ENCODE data around the gene PDGFA.

The PDGFA gene

DNA sequence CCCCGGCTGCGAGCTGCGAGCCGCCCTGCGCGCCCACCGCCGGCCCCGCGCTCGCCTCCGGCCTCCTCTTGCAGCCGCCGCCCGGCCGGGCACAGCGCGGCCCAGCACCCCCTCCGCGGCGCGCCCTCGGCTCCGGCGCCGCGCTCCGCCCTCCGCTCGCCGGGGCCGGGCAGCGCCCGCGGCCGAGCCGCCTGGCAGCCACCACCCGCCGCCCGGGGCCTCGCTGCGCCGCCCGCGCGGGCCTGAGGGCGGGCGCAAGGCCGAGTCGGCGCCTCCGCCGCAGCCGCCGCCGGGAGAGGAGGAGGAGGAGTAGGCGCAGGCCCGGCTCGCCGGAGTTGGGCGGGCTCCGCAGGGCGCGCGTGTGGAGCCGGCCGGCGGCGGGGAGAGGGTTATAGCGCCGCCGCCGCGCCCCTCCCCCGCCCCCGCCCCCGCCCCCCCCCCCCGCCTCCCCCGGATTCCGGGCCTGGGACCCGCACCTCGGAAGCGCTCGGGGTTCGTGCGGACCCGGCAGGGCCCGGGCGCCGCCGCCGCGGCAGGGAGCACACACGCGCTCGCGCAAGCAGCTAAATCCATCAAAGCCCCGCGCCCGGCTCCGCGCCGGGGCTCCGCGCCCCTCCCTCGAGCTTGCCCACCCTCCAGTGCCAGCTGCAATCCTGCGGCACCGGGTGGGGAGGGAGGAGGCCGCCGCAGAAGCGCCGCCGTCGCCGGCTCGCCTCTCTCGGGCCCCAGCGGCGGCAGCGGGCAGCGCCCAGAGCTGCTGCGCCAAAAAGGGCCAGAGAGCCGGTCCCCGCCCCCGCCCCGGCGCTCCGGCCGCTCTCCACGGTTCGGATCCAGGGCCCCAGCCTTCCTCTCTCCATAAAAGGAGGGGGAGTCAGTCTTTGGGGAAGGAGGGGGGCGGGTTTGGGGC is at the start of gene PDGFA:
Gene PDGFA, minus strand, starts transcription at position 363 of the 907 bp plus-strand sequence. CDS start 845 bp downstream, outside the sequence.
- DNase-seq (ENCODE audit: low read depth in 3 of 3), result no peak

DNA sequence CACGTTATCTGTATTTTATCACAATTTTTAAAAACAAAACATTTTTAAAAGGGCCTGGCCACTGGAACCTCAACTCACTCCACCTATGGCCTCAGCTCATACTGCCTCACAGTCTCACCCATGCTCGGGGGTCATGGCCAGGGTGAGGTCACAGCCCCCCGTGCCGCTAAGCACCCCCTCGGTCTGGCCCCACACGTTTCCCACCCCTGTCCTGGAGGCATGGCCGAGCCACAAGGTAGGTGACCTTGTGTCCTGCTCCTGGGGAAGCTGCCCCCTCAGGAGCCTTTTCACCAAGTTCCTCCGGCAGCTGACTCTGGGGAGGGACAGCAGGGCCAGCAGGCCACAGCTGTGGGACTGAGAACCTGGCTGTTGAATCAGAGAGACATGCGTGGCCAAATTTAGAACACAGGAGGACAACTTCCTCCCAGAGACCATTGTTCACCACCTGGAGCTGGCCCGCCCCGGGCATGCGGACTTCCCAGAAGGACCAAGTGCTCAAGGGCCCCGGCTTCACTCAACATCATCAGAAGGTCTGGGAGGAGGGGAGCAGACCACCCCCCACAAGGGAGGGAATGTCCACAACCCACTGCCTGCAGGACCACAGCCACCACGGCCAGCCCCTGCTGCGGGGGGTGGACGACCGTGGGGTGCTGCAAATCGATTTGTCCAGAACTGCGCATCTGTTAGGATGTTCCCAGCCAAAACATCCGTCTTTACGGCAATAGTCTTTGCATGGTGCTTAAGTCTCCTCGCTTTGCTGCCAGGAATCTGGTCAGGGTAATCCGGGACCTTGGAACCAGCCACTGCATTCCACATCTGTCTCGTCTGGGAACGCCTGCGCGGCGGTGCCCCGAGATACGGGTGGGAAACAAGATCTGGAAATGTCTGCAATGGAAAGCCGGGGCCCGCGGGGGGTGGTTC is 48.6 kb upstream of the PDGFA start:
- no peak for DNase-seq (ENCODE audit: low read depth in 3 of 3)

DNA sequence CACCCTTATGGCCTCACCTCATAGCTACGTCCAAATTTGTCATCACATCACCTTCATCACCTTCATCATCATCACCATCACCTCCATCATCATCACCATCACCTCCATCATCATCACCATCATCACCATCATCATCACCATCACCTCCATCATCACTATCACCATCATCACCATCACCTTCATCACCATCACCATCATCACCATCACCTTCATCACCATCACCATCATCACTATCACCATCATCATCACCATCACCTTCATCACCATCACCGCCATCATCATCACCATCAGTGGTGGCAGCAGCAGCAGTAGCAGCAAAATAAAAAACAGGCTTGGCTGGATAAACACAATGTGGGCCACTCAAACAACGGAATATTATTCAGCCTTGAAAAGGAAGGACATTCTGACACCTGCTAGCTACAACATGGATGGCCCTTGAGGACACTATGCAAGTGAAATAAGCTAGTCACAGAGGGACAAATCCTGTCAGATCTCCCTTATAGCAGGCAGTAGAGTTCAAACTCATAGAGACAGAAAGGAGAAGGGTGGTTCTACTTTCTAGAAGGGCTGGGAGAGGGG is 47.7 kb upstream of the PDGFA start:
- DNase-seq (ENCODE audit: low read depth in 3 of 3), result no peak

DNA sequence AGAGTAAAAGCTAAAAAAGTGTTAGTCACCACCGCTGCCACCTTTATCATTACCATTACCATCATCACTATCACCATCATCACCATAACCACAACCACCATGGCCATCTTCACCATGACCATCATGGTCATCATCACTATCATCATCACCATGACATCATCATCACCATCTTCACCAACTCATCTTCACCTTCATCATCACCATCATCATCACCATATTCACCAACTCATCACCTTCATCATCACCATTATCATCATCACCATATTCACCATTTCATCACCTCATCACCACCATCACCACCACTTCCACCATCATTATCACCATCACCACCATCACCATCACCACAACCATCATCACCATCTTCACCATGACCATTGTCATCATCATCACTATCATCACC is 46.5 kb upstream of the PDGFA start:
- no peak for DNase-seq (ENCODE audit: low read depth in 3 of 3)

DNA sequence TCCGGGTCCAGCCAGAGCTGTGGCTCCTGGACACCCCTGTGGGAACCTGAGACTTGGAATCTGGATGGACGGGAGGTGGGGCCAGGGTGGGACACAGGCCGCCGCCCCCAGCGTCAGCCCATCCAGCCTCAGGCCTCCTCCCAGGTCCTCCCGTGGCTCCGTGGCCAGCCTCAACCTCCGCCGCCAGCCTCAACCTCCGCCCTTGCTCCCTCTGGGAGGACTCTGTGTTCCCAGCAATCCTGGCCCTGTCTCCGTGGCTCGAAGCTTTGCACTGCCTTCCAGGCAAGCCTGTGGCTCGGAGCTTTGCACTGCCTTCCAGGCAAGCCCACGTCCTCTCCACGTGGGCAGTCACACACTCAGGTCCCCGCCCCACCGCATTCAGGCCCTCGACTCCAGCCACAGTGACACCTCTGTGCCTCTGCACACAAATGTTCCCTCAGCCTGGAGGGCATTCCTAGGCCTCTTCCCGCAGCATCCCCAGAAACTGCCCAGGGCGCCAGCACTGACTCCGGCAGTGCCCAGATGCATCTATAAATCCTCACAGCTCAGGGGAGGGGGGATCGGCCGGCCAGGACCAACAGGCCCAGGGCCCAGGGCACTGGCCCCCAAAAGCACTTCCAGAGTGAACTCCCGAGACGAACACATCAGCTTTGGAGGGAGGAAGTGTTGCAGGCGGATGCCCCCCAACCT is 44.7 kb upstream of the PDGFA start:
- no peak for DNase-seq (ENCODE audit: low read depth in 3 of 3)

DNA sequence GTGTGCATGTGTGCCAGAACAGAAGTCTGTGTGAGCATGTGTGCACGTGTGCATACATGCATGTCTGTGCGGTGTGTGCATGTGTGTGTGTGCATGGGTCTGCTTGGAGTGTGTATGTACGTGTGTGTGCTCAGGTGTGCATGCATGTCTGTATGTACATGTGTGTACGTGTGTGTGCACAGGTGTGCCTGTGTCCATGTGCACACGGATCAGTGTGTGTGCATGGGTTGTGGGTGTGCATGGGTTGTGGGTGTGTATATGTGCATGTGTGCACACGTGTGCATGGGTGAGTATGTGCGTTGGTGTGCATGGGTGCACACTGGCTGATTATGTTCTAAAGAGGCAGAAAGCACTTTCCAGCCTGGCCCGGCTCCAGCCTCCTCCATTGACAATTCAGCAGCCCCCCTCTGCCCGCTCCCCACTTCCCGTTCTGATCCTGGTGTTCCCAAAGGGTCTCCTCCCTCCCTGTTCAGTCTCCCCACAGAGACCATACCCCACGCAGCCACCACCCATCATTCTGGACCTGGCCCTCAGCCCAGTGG is 44.1 kb upstream of the PDGFA start:
- DNase-seq (ENCODE audit: low read depth in 3 of 3), result no peak

DNA sequence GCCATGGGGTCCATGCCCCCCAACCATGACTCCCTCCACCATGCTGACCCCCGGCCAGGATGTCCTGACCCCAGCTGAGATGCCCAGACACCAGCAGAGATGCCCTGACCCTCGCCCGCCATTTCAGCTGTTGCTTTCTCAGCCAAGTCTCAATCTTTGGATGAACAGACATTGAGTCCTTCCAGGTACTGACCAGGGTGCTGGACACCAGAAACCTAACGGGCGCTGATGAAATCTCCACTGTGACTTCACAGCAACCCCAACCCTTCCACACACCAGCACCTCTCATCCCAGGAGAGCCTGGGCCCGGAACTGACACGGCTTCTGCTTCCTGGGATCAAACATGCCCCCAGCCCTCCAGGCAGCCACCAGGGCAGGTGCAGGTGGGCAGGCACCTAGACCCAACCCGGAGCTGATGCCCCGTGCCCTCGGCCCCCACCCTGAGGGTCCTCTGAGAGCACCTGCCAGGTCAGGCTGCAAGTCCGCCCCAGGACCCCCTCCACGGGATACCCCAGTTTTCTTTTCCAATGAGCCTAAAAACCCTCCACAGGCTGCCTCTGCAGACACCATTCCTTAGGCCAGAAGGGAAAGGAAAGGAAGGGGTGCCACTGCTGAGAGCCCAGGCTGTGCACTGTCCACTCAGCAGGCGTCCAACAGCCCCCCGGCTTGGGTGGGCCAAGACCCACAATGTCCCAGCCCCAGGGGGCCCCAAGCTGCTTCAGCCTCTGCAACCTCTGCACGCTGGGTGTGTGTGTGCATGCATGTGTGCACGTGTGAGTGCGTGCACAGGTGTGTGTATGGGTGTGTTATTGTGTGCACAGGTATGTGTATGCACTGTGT is 43.4 kb upstream of the PDGFA start:
- DNase-seq (ENCODE audit: low read depth in 3 of 3), result no peak

GRCh38 chr7:562374-562675 is 42.7 kb upstream of the PDGFA start:
- no peak for DNase-seq (ENCODE audit: low read depth in 3 of 3)

GRCh38 chr7:561631-562373 is 42.2 kb upstream of the PDGFA start:
- no peak for DNase-seq (ENCODE audit: low read depth in 3 of 3)

GRCh38 chr7:560966-561630 is 41.5 kb upstream of the PDGFA start:
- DNase-seq (ENCODE audit: low read depth in 3 of 3), result no peak

GRCh38 chr7:559396-559705 is 39.7 kb upstream of the PDGFA start:
- DNase-seq (ENCODE audit: low read depth in 3 of 3), result no peak

GRCh38 chr7:557558-557881 is 37.9 kb upstream of the PDGFA start:
- DNase-seq (ENCODE audit: low read depth in 3 of 3), result no peak

DNA sequence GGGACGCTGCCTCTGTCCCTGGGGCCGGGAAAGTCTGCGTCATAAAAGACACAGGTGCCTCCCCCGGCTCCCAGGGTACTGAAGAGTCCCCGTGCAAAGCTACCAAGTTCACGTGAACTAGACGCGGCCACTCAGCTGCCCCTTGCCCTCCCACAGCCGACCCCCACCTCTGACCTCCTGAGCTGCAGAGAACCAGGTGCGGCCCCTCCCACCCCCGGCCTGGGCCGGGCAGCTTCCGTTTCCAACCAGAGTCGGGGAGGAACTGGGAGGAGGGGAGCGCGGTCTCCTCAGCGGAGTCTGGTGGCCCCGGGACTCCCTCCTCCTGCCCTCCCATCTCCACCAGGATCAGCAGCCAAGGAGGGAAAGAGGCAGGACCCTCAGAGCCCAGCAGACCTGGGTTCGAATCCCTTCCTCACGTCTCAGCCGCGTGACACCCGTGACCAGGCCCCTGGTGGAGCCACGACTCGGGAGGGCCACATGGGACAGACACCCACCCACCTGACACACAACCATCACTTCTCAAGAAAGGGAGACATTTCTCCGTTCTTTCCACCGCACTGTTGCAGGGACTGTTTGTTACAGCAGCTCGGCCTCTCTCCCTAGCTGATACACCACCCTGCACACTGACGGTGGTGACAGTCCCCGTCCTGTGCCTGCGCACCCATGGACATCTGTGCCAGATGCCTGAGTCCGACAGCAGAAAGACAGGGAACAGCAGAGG is 37.4 kb upstream of the PDGFA start:
- no peak for DNase-seq (ENCODE audit: low read depth in 3 of 3)

DNA sequence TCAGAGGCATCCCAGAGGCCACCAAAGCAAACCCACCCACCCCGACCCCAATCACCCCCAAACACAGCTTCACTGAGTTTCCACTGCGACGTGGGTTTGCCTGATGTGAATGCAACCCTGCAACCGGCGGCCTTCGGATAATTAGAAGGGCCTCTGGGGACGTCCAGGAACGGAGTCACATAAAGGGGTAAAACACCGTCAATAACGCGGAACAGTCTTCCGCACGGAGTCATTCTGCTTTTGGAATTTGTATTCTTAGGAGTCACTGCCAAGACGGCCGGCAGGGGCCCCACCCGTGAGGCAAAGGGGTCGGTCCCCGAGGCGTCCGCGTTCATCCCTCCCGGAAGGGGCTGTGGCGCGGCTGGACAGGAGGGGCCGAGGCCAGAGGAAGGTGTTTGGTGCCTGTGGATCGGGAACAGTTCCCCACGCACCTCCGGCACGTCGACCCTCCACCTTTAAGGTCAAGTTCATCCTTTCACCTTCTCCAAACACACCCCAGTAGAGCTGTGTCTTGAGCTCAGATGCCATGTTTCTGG is 36.7 kb upstream of the PDGFA start:
- DNase-seq (ENCODE audit: low read depth in 3 of 3), result no peak

DNA sequence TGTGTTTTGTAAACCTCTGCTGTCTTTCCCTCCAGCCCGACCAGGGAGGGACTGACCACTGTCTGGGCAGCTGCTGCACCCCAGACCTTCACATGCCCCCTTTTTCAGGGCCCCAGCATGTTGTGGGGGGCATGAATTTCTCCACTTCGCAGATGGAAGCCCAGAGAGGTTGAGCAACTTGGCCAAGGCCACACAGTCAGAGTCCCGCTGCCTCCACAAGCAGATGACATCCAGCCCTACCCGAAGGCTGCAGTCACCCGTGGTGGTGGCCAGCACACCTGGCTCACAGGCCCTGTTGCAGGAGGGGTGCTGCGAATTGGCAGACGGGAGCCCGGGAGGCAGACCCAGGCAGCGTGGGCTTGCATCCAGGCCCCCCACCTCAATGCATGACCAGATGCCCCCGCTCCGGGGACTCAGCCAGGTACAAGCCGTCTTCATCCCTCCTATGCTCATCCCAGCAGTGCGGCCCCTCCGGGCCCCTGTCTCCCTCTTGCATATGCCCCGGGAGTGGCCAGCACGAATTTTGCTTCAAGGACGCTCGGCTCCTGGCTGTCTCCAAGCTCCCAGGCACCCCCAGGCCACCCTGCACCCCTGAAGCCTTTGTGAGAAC is 36.0 kb upstream of the PDGFA start:
- DNase-seq (ENCODE audit: low read depth in 3 of 3), result no peak

DNA sequence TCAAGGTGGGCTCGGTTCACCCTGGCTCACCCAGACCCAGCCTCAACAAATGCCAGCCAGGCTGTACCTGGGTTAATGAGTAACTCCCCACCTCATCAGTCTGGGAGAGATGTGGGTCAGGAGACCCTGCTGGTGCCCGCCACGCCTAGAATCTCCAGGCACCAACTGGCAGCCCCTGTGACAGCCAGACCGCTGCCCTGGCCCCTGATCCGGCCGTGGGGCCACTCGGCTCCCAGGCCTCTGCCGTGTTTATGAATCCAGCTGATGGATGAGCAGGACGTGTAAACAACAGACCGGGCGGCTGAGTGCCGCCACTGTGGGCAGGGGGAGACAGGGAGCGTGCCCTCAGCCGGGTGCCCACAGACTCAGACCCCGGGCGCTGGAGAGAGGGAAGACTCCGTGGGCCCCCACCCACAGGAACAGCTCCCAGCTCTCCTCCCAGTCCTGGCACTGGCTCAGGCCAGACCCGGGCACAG is 34.0 kb upstream of the PDGFA start:
- DNase-seq (ENCODE audit: low read depth in 3 of 3), result no peak

- no peak for DNase-seq (ENCODE audit: low read depth in 3 of 3)
Observed at GRCh38 chr7:552868-553635, 33.4 kb upstream of the PDGFA start.

Measured in stimulated activated CD4-positive, alpha-beta T cell treated with anti-CD3 and anti-CD28 coated beads, TNF-alpha, amount 100 ng/mL, for 4 hours (primary cell).